ENCODE data around the gene MYO9A. TPM values are rescaled to one million over a fixed set of nuclear protein-coding genes. Genes with fewer than 3 reads are reported as not detected.
"Not testable (repeated sequence)": the region's sequence is repeated elsewhere in the genome, so short reads cannot be mapped to it uniquely, and the experiment has no call there.

MYO9A gene
- total RNA-seq, 1 donor from 2014 or later: 31.4 TPM

- DNase-seq (ENCODE audit: low spot score): no peak
- intact Hi-C loops (cut with DNase I): no loop called here
Observed at GRCh38 chr15:71999807-72000206, 118.1 kb downstream of the MYO9A start.

- intact Hi-C loops (cut with DNase I); DNase-seq (ENCODE audit: low spot score): not testable (repeated sequence)
Observed at GRCh38 chr15:71998717-71999116, 119.2 kb downstream of the MYO9A start.

- intact Hi-C loops (cut with DNase I): no loop called here
- no peak for DNase-seq (ENCODE audit: low spot score)
Observed at GRCh38 chr15:71997691-71998090, 120.3 kb downstream of the MYO9A start.

- intact Hi-C loops (cut with DNase I): no loop called here
Observed at GRCh38 chr15:71975816-71976150, 142.2 kb downstream of the MYO9A start.

GRCh38 chr15:71974211-71974610 is 143.7 kb downstream of the MYO9A start:
- intact Hi-C loops (cut with DNase I): no loop called here
- DNase-seq (ENCODE audit: low spot score): no peak

More at GRCh38 chr15:71975816-71976150, 142.2 kb downstream of the MYO9A start:
- DNase-seq (ENCODE audit: low spot score): no peak

- intact Hi-C loops (cut with DNase I): no loop called here
- no peak for DNase-seq (ENCODE audit: low spot score)
Observed at GRCh38 chr15:71973366-71973765, 144.6 kb downstream of the MYO9A start.

GRCh38 chr15:71971905-71972304 is 146.0 kb downstream of the MYO9A start:
- intact Hi-C loops (cut with DNase I): no loop called here
- DNase-seq (ENCODE audit: low spot score): no peak

- intact Hi-C loops (cut with DNase I): no loop called here
- DNase-seq (ENCODE audit: low spot score): no peak
Observed at GRCh38 chr15:71970435-71970834, 147.5 kb downstream of the MYO9A start.

GRCh38 chr15:71962537-71962936 is 155.4 kb downstream of the MYO9A start:
- DNase-seq (ENCODE audit: low spot score): no peak
- intact Hi-C loops (cut with DNase I): no loop called here

GRCh38 chr15:71957026-71957425 is 160.9 kb downstream of the MYO9A start:
- intact Hi-C loops (cut with DNase I): no loop called here
- no peak for DNase-seq (ENCODE audit: low spot score)

GRCh38 chr15:71951134-71951533 is 166.8 kb downstream of the MYO9A start:
- no peak for DNase-seq (ENCODE audit: low spot score)
- intact Hi-C loops (cut with DNase I): no loop called here

- DNase-seq (ENCODE audit: low spot score): no peak
- intact Hi-C loops (cut with DNase I): no loop called here
Observed at GRCh38 chr15:71945012-71945411, 172.9 kb downstream of the MYO9A start.

GRCh38 chr15:71943806-71944205 is 174.1 kb downstream of the MYO9A start:
- intact Hi-C loops (cut with DNase I): no loop called here
- no peak for DNase-seq (ENCODE audit: low spot score)

GRCh38 chr15:71939981-71940588 is 177.9 kb downstream of the MYO9A start:
- intact Hi-C loops (cut with DNase I): no loop called here
- DNase-seq (ENCODE audit: low spot score): no peak

- intact Hi-C loops (cut with DNase I): no loop called here
- DNase-seq (ENCODE audit: low spot score): no peak
Observed at GRCh38 chr15:71937650-71938311, 180.2 kb downstream of the MYO9A start.

GRCh38 chr15:71934446-71934845 is 183.5 kb downstream of the MYO9A start:
- intact Hi-C loops (cut with DNase I): no loop called here
- no peak for DNase-seq (ENCODE audit: low spot score)

- DNase-seq (ENCODE audit: low spot score): no peak
- intact Hi-C loops (cut with DNase I): no loop called here
Observed at GRCh38 chr15:71932689-71933088, 185.3 kb downstream of the MYO9A start.

- intact Hi-C loops (cut with DNase I): no loop called here
- no peak for DNase-seq (ENCODE audit: low spot score)
Observed at GRCh38 chr15:71931261-71931660, 186.7 kb downstream of the MYO9A start.

GRCh38 chr15:71925145-71925544 is 192.8 kb downstream of the MYO9A start:
- intact Hi-C loops (cut with DNase I): no loop called here
- DNase-seq (ENCODE audit: low spot score): no peak

- DNase-seq (ENCODE audit: low spot score): no peak
- intact Hi-C loops (cut with DNase I): no loop called here
Observed at GRCh38 chr15:71921191-71921590, 196.8 kb downstream of the MYO9A start.

- DNase-seq (ENCODE audit: low spot score): no peak
- intact Hi-C loops (cut with DNase I): no loop called here
Observed at GRCh38 chr15:71920573-71920972, 197.4 kb downstream of the MYO9A start.

- no peak for DNase-seq (ENCODE audit: low spot score)
- intact Hi-C loops (cut with DNase I): no loop called here
Observed at GRCh38 chr15:71916834-71917233, 201.1 kb downstream of the MYO9A start.

Measured in cardiac septum (tissue), 1 donor.